GM18873 (cell line): Measurements from ENCODE around the gene FOXP1.
"Not testable (repeated sequence)": the region's sequence is repeated elsewhere in the genome, so short reads cannot be mapped to it uniquely, and the experiment has no call there.

ENCODE experiments used
- ATAC-seq: cut with Tn5 transposase; IDR thresholded peaks from one replicate; pipeline ENCODE4 v1.9.1; 2021; ENCODE audit warnings: mild to moderate bottlenecking, moderate library complexity, moderate number of reproducible peaks; ENCODE audit not compliant: unreplicated experiment, low FRiP score

FOXP1 gene

DNA sequence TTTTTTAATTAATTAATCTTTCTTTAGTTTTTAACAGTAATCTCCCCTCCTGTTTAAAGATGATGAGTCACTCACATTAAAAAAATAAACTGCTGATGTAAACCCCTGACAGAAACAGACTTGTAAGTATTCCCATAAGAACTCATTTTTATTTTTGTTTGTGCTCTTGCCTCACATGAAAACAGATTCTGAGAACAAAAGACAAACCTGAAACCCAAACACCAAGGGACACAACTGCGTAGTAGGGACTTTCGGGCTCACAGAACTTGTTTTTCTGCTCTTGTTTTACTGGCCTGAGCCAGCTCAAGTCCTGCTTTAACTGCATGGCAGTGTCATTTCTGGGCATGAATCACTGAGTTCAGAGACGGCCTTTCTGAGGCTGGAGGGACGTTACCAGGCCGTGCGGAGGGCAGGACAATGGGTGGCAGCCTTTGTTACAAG is 600.8 kb downstream of the FOXP1 start:
- ATAC-seq: no peak

DNA sequence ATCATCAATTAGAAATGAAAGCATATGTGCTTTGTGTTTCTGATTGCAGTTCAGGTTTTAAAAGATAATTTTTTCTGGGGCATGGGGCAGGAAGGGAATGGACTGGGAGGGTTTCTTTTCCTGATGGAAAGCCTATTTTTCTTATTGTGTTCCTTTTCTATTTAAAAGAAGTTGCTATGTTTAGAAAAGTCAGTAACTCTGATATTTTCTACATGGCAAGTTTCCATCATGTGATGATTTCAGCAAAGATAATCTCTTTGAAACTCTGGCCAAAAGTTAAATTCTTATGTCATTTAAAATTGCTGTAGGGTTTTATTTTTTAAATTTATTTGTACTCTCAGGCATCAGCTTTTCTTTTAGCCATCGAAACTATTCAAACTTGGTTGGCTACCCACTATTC is 601.2 kb downstream of the FOXP1 start:
- no peak for ATAC-seq

DNA sequence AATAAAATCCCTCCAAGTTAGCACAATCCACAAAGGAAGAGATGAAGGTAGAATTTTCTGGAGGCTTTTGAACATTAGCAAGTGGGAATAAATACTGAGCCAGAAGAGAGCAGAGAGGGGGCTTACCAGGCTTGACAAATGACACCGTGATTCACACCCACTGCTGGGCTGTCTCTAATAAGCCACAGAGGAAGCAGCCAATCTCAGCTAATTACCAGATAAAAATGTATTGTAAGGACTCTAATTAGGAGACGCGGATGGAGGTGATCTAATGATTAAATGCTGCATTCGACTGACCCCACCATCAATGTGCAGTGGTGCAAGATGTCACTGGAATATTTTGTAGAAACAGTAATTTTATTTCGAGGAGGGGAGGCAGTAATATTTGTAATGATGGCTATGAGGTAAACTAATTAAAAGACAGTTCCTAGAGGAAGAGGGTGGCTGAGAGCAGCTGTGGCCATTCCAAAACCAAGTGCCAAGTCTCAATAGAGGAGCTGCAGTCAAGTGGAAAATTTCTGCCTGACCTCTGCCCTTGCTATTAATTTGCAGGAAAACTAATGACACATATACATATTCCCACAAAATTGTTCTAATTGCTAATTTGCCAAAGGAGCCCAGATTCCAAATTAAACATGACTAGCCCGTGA is 602.2 kb downstream of the FOXP1 start:
- ATAC-seq: no peak

DNA sequence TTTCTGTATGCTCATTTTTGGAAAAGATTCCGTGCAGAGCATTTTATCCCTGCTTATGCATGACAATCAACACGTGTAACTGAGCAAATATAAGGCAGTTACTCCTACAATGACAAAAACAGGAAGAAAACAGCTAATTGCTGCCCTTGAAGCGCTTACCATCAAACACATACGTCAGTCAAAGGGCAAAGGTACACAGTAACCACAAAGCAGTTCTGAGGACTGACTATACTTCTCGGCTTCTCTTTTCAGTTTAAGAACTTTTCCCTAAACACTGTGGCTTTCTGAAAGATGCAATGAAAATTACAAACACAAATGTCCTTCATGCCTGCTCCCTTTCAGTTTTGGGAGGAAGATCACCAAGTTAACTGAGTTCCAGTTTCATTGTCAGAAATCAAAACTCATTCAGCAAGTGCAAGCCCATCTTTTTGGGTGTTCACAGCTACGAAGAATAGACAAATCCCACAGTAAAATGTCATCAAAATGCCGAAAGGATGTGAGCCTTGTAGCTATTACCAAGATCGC is 602.8 kb downstream of the FOXP1 start:
- ATAC-seq: no peak

DNA sequence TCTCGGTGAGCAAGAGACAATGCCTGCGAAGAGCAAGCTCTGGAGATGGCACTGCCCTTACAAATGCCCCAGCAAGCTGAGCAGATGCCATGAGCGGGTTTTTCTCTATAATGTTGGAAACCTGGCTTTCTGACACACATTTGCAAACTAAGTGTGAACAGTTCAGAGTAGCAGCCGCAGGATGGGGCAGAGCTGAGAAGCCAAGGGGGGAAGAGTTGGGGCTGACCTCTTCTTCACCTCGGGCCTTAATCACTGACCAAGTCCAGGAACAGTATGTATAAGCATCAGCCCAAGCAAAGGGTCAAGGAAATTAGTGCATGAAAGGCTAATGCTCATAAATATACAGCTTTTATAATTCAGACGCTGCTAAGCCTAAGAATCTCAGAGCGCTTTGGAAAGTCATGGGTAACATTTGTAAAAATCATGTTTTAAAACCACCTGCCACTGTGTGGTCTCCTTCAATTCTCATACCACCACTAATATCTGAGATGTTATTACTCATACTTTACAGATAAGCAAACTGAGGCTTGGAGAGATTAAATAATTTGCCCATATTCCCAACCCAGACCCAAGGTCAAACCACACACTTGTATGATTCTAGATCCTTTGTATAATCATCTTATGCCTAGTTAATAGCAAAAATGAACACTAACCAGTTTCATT is 603.4 kb downstream of the FOXP1 start:
- ATAC-seq: no peak

DNA sequence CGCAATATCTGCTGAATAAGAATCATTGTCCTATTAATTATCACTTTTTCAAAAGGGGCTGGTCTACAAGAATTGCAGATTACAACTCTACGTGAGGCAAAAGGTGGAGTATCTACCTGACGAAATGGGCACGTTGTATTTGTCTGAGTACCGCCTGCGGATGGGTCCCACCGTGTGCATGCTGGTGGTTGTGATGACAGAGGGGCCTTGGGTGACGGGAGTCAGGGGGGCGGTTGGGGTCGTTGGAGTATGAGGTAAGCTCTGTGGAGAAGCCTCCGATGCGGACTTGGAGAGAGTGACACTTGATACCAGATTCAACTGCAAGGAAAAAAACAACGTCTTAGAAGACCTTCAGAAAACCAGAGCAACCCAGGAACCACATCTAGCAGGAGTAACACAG is 605.8 kb downstream of the FOXP1 start:
- ATAC-seq: no peak

DNA sequence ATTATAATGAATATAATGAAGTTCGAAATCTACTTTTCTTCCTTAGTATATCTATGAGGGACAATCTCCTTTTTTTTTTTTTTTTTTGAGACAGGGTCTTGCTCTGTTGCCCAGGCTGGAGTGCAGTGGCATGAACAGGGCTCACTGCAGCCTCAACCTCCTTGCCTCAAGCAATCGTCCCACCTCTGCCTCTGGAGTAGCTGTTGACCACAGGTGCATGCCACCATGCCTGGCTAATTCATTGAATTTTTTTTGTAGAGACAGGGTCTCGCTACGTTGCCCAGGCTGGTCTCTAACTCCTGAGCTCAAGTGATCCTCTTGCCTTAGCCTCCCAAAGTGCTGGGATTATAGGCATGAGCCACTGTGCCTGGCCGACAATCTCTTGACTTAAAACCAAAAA is 607.5 kb downstream of the FOXP1 start:
- ATAC-seq: not testable (repeated sequence)

DNA sequence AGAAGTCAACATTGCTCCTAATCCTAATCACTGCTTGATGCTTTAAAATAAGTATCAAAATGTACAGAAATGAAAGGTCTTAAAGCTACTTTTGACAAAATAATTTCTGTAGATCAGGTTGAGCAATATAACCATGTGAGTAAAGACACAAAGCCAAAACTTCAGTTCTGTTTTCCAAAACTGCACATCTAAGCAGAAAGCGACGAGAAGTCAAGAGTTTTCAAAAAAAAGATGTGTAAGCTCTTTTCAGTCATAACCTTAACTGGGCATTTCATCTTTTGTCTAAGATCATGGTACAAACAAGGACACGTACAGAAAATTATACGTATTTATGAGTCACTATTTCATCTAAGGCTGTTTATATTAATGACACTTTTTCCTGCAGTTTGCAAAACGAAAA is 608.8 kb downstream of the FOXP1 start:
- ATAC-seq: no peak

DNA sequence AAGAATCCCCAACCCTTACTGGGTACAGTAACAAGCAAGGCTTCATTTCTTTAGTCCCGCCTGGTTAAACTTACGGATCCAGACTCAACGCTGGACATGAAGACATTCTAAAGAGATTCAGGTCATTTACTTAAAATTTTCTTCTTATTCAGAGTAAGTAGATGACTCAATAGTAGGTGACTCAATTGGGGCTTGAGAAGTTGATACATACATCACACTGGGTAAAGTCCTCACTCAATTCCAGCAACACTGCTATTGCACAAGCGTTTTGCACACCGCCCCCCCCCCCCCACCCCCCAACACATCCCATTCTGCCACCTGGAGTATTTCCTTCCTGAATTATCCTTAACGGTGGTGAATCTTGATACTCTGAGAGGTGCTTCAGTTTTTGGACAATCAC is 610.0 kb downstream of the FOXP1 start:
- ATAC-seq: no peak

DNA sequence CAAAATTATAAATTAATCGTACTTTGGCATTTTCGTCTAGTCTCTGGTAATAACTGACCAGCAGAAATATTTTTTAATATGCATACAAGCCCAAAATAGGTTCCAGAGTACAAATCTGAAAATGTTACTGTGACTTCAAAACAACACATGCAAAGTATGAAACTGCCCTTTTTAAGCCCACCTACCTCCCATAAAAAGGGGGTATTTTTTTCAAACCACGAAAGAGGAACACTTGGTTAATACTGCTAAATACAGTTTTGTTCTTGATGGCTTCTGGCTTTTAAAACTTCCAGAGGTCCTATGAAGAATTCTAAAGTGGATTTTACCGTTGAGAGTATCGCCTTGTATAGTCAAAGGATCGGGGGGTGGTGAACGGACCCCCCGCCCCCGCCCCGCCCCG is 610.7 kb downstream of the FOXP1 start:
- ATAC-seq: no peak

DNA sequence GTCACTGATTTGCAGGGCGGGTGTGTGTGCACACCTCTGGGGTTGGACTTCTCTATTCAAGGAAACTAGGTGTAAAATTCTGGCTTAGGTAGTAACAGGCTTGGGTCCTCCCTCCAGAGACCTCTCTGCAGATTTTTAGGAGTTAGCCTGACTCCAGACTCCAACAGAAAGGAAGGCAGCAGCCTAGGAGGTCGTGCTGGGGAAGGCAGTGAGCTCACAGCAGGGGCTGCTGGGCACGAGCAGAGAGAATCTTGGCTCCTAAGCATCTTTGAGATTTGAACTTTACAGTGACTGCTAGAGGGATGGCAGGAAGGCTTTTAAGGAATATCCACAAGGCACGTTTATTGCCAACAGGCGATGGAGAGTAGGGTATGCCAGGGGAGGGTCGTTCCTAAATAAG is 612.6 kb downstream of the FOXP1 start:
- ATAC-seq: no peak

DNA sequence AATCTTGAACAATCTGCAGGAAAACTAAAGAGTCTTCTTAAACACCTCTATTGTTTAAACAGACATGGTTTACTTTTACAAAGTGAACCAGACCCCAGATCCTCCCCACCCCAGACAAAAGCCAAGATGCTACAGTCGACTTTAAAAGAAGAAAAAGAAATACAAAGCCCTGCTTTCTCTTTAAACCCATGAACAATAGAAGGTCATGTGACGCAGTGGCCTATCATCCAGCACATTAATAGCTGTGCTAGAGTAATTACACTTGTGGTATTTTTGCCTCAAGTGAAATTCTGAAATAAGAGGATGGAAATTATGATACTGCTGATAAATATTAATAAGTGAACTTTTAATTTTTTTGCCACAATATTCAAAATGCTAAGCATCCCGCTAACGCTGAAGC is 613.4 kb downstream of the FOXP1 start:
- no peak for ATAC-seq

DNA sequence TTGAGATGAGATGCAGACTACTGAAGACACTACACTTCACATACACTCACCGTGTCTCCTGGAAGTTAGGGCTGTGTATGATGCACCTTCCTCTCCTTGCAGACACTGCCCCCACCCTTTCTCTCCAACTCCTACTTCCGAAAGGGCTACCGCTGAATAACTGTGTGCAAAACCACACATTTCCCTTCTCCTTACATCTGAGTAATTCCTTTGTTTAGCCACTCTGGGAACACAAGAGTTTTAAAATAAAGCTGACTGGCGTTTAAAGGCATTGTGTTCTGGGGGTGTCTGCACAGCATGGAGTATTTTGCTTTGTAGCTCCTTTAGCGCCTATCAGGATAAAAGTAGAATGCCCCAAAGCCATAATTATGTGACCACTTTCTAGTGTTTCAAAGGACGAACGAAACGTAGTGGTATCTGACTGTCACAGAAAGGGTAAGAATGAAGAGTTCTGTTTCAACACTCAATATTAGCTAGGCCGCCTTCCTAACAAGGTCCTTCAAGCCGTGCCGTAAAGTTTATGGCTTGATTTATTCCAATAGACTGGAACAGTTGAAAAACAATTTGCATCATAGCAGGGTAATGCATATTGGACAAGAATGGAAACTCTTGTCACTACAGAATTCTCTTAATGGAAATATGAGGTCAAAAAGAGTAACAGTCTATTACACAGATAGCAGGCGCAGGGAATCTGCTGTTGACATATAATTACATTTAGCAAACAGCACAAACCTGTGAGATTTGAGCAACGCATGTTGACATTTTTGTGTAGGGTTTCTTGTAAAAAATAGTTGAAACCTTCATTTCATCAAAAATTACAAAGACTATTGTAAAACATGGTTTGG is 619.9 kb downstream of the FOXP1 start:
- ATAC-seq: no peak

DNA sequence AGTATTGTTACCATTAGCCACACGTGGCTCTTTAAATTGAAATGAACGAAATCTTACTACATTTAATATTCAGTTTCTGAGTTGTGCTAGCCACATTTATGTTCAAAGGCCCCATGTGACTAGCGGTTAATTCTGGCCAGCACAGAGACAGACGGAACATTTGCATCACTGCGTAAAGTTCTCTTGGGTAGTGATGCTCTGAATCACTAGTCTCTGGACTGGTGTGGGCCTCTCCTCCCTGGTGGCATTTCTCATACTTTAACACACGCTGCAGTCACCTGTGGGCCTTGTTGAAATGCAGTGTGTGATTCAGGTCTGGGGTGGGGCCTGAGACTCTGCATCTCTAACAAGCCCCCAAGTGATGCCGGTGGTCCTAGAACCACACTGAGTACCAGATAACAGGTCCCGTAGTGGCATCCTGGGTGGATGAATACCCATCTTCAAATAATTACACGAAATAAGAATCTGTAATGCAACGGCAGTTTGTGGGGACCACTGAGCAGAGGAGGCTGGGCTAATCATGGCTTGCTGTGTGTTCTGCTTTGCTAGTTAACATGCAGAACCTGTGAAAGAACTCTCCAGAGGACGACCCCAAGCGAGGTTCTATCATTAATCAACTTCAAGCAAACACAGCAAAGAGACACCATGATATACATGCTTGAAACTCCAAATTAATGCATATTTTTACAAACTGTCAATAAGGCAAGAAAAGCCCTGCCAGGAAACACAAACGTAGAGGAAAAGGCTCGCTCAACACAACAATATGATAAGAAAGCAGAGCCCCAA is 623.8 kb downstream of the FOXP1 start:
- ATAC-seq: no peak

DNA sequence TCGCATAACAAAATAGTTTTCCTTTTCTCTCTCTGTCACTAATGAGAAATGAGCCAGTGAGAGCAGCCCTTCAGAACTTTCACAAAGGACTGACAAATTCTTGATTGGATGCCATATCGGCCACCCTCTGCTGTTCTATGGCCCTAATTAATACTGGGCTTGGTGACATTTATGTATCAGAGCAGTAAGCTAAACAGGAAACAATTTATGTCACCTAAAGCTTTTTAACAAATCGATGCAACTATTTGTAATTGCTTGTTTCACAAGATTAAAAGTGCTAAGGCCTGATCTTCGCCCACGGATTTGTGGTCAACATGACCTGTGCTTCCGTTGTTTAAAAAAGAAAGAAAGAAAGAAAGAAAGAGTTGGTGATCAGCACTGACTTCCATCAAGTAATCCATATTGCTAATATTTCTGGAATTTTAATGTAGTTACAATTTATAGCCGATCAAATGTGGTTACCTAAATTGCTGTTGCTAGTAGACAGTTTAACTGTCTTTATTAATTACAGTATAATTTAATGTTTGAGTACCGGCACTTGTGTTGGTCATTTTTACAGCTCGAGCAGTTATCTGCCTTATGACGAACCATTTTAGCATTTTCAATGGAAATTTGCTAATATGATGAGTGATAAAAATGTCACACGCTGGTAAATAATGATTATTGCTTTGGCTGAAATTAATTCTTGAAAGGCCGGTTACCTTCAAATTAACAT is 631.3 kb downstream of the FOXP1 start:
- no peak for ATAC-seq

DNA sequence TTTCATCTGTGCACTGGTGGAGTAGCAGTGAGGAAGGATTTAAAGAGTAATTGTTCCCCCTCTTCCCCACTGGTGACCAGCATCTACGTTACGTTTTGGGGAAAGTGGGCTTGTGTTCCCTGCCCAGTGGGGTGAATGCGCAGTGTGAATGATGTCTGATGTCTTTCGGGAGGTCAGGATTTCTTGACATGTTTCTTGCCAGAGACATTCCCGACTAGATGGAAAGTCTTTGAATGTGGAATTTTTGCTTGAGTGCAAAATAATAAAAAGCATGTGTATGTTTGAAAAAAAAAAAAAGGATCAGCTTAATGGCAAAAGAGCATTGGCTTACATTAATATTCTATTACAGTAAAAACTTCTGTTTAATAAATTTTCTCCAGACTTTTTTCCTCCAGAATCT is 632.2 kb downstream of the FOXP1 start:
- ATAC-seq: no peak

DNA sequence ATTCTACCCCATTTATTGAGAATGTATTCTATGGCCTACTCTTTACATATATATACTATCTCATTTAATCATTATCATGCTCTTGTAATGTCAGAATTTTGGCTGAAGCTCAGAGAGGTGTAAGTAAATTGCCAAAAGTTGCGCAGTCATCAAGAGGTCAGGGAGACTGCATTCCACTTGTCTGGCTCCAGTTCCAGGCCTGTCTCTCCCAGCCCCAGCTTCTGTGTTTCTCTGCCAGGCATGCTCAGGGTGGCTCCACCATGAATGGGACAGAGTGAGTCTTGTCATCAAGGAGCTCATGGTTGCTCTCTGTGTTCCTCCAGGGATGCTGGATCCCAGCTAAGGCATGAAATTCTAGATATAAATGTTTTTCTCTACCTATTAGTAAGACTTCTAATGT is 635.9 kb downstream of the FOXP1 start:
- ATAC-seq: no peak

DNA sequence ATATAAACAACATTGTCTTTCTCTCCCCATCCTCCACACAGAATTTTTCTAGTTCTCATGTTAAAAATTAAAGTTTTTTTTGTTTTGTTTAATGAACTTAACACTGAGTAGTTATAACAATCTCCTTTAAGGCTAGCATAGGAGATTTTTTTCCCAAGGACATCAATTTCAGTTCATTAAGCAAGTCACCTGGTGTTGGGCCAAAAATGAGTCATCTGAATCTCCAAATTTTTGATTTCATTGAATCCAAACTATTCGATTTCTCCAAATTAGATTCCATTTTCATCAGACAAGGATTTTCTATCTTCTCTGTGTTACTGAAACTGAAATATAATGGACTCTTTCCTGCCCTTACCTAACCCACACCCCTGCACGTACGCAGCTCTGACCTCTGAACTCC is 639.6 kb downstream of the FOXP1 start:
- ATAC-seq: no peak

DNA sequence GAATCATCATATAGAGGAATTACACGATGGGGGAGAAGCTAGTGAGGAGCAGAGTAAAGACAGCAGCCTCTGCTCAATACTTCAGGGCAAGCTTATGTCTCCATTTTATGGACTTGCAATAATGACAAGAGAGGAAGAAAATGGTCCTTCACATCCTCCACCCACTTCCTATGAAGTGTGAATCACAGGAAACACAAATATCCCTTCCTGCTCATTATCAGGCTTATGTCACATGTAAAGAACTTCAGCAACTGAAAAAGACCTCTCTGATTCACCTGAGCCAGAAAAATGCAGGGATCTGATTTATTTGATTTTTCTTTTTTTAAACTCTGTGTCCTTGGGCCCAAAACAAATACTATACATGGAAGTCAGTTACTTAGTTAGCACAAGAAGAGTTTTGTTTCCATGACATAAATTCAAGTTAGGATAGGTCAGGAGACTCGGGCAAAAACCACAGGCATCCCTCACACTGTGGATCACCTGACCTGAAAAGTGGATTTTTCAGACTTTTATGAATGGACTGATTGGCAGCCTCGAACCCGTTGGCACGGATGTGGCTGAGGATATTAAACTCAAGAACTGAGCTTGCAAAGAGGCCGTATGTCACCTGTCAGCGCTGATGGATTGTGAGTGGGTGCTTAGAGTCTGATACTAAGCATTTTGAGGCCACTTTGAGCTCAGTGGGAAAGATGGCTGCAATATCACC is 650.3 kb downstream of the FOXP1 start:
- no peak for ATAC-seq
